HG03280 (cell line): ENCODE data around the gene NR0B1.

ENCODE experiments used
- ATAC-seq: cut with Tn5 transposase; IDR thresholded peaks from one replicate; pipeline ENCODE4 v1.9.1; 2021; ENCODE audit warnings: mild to moderate bottlenecking, moderate library complexity; ENCODE audit not compliant: unreplicated experiment

The NR0B1 gene, protein sequence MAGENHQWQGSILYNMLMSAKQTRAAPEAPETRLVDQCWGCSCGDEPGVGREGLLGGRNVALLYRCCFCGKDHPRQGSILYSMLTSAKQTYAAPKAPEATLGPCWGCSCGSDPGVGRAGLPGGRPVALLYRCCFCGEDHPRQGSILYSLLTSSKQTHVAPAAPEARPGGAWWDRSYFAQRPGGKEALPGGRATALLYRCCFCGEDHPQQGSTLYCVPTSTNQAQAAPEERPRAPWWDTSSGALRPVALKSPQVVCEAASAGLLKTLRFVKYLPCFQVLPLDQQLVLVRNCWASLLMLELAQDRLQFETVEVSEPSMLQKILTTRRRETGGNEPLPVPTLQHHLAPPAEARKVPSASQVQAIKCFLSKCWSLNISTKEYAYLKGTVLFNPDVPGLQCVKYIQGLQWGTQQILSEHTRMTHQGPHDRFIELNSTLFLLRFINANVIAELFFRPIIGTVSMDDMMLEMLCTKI

DNA sequence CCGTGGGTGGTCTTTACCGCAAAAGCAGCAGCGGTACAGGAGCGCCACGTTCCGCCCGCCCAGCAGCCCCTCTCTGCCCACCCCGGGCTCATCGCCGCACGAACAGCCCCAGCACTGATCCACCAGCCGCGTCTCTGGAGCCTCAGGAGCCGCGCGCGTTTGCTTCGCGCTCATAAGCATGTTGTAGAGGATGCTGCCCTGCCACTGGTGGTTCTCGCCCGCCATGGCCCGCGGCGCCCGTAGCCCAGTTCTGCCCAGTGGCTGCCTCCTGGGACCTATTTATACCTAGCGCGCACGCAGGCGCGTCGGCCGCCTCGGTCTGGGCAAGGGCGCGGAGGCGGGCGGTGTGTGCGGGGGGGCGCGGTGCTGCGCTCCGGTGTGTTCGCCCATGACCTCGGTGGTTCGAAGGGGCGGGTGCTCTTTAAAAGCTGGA is at the start of gene NR0B1:
TSS of gene NR0B1 (minus strand) at position 252 of the 433 bp plus-strand sequence. CDS start at position 225, 27 bp downstream.
- no peak for ATAC-seq

DNA sequence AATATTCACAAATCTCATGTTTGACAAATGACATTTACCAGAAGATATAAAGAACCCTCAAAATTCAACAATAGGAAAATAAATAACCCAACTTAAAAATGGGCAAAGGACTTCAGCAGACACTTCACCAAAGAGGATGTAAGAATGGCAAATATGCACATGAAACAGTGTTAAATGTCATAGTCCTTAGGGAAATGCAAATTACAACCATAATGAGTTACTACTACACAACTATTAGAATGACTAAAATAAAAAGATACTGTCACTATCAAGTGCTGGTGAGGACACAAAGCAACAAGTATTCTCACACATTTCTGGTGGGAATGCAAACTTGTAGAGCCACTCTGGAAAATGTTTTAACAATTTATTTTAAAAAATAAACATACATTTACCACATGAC is 40.8 kb upstream of the NR0B1 start:
- no peak for ATAC-seq

DNA sequence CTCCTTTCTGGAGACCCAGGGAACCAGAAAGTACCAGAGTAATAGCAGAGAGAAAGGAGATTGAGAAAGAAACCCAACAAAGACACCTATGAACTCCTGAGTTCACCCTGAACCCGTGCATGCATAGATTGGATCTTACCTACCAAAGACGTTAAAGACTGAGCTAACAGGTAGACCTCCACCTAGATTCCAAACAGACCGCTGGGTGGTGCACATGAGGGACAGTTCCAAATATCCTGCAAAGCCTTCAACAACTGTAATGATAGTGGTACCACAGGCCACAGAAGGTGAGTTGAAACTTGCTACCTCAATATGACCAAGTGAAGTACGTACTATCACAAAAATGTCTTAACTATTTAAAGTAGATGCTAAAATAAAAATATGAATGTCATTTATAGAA is 34.0 kb upstream of the NR0B1 start:
- ATAC-seq, result no peak

DNA sequence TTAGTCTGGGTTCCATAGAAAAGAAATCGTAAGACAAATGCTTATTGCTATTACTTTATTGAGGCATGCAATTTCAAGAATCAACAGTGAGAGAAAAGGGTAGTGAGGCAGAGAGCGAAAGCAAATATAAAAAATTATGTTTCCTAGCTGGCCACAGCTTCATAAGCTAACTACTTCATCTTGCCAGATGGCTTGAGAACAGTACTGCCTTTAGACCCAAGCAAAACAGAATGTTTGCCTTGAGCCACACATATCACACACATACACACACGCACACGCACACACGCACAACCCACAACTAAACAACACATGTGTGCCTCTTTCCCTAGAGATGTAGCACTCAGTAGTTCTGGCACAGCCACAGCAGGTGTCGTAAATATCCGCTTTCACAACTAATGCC is 31.6 kb upstream of the NR0B1 start:
- ATAC-seq, result no peak

DNA sequence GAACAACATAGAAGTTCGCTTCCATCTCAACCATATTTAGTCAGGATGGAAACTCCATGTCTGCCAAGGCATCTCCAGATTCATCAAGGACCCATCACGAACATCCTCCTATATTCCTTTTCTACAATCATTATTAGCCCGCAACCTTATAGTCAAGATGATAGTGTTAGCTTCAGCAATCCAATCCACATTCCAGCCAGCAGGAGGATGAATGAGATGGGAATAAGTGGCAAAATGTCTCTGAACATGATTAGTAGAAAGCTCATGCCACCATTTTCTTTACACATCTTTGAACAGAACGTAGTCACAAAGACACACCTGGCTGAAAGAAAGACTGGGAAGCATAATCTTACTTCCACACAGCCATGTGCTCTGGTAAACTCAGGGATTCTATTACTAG is 18.6 kb upstream of the NR0B1 start:
- ATAC-seq, result no peak

DNA sequence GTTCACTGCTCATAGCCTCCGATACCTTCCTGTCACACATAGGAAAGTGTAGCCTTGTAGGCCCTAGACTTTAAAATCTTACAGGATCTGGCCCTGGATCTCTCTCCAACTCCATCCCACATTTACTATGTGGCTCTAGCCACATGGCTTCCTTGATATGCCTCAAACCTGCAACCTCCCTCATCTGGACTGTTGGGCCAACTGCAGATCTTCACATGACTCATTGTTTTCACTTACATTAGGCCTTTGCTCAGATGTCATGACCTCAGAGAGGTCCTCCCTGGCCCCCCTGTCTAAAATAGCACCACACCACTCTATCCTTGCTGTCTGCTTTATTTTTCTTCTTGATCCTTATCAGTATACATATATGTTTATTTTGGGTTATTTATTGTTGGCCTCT is 8.1 kb upstream of the NR0B1 start:
- ATAC-seq, result no peak

DNA sequence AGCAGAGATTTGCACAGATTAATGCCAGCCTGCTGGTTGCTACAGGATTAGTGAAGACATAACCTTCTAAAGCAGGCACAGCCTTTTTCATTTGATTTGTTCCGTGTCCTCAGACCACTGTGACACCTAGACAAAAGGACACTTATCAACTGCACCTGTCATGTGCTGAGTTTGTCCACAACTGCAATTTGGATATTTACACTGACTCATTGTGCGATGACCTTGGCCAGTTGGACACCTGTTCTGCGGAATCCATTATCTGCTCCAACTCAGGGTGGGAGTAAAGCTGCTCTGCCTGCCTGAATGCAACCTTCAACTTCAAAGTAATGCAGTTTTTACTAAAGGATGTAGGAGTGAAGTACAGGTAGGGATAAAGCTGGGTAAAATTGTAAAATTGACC is 4.1 kb upstream of the NR0B1 start:
- no peak for ATAC-seq

DNA sequence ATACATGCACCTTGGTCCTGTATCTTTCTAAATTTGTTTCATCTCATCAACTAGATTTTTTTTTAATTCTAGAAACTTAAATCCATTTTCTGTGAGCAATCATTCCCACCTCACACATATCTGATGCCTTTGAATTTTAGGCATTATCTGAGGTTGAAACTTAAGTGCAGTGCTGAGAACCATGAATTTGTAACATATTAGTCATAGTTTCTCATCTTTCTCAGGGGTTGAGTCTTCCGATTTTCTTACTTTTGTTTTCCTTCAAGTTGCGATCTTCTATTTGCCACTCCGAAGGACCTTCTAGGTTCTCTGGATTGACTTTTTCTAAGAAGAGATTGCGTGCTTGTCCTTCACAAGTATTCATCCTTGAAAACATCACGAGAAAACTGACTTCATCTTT is 3.7 kb upstream of the NR0B1 start:
- no peak for ATAC-seq

DNA sequence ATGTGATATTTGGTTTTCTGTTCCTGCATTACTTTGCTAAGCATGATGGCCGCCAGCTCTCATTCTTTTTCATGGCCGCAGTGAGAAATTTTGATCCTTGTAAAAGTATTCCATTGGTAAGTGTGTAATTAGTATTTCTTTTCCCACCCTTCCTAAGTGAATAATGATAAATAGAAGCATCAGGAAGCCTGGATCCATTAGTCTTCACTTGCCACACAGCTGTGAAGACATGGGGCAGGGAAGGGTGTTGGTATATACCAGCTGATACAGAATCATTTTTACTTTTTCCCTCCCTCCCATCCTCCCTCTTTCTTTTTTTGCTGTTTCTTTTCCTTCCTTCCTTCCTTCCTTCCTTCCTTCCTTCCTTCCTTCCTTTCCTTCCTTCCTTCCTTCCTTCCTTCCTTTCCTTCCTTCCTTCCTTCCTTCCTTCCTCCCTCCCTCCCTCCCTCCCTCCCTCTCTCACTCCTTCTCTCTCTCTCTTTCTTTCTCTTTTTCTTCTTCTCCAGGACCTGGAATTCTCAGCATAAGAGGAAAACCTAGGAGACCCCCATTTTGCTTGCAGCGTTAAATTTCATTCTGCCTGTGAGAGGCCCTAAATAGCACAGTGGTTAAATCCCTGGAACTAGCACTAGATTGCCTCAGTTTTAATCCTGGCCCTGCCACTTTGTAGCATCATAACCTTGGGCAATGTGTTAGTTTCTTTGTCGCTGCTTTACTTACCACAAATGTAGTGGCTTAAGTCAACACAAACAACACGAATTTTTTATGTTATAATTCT is 1.4 kb upstream of the NR0B1 start:
- no peak for ATAC-seq

DNA sequence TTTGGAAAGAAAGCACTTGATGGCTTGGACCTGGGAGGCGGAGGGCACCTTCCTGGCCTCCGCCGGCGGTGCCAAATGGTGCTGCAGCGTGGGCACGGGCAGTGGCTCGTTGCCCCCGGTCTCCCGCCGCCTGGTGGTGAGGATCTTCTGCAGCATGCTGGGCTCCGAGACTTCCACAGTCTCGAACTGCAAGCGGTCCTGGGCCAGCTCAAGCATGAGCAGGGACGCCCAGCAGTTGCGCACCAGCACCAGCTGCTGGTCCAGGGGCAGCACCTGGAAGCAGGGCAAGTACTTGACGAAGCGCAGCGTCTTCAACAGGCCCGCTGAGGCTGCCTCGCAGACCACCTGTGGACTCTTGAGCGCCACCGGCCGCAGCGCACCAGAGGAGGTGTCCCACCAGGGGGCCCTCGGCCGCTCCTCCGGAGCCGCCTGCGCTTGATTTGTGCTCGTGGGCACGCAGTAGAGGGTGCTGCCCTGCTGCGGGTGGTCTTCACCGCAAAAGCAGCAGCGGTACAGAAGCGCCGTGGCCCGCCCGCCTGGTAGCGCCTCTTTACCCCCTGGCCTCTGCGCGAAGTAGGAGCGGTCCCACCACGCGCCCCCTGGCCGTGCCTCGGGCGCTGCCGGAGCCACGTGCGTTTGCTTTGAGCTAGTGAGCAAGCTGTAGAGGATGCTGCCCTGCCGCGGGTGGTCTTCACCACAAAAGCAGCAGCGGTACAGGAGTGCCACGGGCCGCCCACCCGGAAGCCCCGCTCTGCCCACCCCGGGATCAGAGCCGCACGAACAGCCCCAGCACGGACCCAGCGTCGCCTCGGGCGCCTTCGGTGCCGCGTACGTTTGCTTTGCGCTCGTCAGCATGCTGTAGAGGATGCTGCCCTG is 689 bp downstream of the NR0B1 start:
- no peak for ATAC-seq

DNA sequence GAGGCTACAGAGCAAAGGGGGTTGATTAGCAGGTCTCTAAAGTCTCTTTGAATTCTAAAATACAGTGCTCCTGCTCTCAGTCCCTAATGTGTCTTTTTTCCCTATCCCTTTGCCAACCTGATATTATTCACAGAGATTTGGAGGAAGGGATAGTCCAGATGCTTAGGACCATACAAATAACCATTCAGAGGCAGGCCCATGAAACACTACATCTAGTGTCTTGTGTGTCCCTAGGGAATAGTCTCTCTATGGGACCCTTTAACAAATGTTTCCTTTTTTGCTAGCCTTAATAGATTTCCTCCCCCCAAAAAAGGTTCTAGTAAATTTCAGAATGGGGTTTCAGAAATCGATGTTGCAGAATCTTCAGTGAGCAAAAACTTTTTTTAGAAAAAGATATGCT is 1.7 kb downstream of the NR0B1 start:
- no peak for ATAC-seq

DNA sequence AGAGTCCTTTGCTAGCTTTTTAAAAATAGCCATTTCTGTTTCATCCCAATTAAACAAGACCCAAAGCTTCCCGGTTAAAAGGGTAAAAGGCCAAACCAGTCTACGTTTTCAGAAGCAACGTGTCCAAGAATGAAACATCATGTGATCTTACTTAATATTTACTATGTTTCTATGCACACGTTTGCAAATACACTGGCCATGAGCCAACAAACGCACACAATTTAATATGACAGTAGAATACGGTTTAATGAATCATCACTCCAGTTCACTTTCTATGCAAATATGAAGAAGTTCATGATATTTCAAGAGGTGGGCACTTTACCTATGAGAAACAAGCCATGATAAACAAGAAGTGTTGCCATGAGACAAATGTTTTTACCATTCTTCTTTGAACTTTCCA is 4.3 kb downstream of the NR0B1 start:
- ATAC-seq, result no peak

DNA sequence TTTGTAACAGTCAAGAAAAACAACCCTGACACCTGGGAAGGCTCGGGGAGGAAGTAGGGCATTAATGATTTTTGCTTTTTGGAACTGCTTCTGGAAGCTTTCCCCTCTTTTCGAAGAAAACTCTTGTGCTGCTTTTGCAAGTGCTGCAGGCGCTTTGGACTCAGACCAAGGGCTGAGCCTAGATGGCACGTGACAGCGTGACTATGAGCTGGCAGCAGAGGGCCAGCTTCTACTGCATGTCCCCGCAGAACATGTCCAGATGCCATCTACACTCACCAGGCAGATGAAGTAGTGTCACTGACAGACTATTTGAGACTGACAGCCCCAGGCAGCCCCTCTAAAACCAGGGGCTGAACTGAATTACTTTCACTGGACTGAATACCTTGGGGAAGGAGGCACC is 6.2 kb downstream of the NR0B1 start:
- no peak for ATAC-seq

DNA sequence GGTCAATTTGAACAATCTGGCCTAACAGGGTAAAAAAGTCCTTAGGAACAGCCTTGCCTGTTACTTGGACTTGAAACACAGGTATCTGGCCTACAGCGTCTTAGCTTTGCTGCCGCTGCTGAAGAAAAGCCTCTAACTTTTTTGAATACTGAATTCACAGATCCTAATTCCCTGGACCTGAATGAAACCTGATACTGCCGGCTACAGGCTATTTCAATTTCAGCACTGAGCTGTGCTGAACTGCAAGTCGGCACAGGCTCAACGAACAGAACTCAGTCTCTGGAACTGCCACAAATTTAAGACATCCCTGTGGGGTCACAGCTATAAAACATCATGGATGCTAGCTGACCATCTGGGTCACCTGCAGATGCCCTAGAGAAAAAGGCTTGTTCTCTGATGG is 7.2 kb downstream of the NR0B1 start:
- no peak for ATAC-seq

DNA sequence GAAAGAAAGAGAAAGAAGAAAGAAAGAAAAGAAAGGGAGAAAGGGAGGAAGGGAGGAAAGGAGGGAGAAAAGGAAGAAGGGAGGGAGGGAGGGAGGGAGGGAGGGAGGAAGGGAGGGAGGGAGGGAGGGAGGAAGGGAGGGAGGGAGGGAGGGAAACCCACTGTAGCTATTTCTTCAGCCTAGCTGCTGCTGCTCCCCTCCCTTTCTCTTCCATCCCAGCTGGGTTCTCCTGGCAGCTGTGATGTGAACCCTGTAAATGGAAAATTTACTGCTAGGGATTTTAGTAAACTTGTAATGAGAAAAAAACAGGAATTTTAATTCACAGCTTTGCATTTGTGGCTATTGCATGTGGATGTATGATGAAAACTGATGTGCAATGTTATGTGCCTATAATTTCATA is 8.0 kb downstream of the NR0B1 start:
- no peak for ATAC-seq

DNA sequence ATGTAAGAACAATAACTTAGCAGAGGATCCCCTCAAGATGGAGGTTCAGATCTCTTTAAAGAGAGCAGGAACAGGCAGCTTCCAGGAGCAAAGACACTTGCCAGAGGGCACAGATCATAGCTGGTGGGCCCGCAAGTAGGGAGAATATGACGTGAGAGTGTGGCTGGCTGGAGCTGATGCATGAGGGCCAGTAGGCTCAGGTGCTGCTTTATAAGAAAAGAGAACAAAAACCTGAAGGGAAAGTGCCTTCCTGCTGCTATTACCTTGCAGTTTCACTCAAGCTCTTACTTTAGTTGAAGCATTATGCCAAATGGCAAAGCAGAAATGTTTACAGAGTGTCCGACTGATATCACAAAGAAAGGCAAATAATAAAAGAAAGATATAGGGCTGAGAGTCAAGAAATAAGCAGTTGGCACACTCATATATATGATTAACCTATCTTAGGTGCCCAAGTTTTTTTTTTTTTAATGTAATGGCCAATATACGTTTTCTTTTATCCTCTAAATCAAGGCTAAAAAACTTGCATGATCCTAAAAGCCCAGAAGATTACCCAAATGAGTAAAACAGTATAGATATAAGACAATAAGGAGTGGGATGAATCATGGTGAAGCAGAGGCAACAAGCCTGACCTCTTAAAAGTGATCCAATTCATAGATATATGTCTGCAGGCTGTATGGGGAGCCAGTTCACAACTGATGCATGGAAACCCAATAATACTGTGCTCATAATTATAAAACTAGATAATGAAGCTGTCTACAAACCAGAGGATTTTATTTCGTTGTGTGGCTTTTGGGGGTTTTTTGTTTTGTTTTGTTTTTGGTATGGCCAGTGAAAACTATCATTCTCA is 12.6 kb downstream of the NR0B1 start:
- no peak for ATAC-seq

DNA sequence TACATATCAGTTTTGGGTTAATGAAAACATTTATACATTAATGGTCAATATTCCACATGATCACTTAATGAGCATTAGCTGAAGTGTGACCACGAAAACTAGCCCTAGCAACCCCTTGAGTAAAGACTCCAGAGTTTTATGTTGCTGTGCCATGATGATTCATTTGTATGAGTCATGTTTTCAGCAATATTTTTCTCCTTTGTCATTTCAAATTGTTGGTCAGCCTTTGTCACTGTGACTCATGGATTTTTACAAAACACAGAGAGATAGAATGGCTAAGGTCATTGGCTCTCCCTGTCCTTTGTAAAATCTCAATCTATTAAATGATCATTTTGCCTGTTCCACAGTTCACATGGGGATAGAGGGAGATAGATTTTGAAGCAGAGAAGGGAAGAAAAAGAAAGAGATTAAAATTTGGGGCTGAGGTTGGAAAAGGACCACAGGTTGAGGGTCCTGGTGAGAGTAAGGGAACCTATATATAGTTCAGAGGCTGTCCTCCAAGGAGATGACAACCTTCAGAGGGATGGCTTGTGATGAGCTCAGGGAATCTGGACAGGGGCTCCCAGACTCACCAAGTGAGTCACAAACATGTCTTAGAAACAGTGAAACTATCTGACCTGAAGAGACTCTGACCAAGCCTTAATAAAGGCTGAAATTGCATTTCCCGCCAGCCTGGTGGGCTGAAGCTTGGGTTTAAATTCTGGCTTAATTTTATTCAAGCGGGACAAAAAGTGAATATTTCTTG is 25.6 kb downstream of the NR0B1 start:
- no peak for ATAC-seq

DNA sequence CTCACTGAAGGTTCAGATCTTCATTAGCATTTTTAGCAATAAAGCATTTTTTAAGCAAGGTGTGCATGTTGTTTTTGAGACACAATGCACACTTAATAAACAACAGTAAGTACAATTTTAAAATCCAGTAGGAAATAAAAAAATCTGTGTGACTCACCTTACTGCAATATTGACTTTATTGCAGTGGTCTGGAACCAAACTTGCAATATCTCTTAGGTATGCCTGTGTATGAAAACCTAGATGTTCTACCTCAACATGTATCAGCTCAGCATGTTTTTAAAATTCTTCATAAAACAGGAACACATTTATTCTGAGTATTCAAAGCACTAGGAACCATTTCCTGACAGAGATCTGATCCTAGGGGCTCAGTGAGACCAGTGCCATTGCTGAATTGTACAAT is 26.7 kb downstream of the NR0B1 start:
- no peak for ATAC-seq

DNA sequence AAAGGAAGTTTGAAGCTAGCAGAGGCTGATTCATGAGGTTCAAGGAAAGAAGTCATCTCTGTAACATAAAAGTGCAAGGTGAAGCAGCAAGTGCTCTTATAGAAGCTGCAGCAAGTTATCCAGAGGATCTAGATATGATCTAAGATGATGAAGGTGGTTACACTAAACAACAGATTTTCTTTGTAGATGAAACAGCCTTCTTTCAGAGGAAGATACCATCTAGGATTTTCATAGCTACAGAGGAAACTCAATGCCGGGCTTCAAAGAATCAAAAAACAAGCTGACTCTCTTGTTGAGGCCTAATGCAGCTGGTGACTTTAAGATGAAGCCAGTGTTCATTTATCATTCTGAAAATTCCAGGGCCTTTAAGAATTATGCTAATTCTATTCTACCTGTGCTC is 28.8 kb downstream of the NR0B1 start:
- no peak for ATAC-seq

DNA sequence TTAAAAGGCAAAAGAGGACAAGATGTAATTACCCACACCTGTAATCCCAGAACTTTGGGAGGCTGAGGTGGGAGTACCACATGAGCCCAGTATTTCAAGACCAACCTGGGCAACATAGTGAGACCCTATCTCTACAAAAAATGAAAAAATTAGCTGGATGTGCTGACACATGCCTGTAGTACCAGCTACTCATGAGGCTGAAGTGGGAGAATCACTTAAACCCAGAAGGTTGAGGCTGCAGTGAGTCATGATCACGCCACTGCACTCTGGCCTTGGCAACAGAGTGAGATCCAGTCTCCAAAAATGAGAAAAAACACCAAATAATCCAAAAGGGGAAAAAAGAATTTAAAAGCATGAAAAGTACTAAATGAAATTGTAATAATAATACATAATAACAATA is 30.8 kb downstream of the NR0B1 start:
- no peak for ATAC-seq
